22Rv1 (cell line): Measurements from ENCODE around the gene CALHM5.

Source experiments
- ZFX ChIP-seq: fragments of 450-650 bp; IDR thresholded peaks from 2 replicates; pipeline ENCODE4 v1.6.1; 2017; ENCODE audit warnings: antibody characterized with exemption, borderline replicate concordance
- TF ChIP-seq, protein P1 (sequence below): fragments of 450-650 bp; IDR thresholded peaks from 2 replicates; pipeline ENCODE4 v1.5.1; 2017; ENCODE audit warnings: mild to moderate bottlenecking

- TF ChIP-seq, protein P1, sequence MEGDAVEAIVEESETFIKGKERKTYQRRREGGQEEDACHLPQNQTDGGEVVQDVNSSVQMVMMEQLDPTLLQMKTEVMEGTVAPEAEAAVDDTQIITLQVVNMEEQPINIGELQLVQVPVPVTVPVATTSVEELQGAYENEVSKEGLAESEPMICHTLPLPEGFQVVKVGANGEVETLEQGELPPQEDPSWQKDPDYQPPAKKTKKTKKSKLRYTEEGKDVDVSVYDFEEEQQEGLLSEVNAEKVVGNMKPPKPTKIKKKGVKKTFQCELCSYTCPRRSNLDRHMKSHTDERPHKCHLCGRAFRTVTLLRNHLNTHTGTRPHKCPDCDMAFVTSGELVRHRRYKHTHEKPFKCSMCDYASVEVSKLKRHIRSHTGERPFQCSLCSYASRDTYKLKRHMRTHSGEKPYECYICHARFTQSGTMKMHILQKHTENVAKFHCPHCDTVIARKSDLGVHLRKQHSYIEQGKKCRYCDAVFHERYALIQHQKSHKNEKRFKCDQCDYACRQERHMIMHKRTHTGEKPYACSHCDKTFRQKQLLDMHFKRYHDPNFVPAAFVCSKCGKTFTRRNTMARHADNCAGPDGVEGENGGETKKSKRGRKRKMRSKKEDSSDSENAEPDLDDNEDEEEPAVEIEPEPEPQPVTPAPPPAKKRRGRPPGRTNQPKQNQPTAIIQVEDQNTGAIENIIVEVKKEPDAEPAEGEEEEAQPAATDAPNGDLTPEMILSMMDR: no peak
- TF ChIP-seq ZFX: no peak
Measured at GRCh38 chr6:116556065-116556464, 44.6 kb downstream of the CALHM5 start.
